Measurements from ENCODE around the gene GMDS. TPM values are rescaled to one million over a fixed set of nuclear protein-coding genes. Genes with fewer than 3 reads are reported as not detected.
A peak's percentile ranks its signal among the peaks of the same experiment; 100 is the strongest.

Gene GMDS
- polyA plus RNA-seq, 1 donor (not counting 4 experiments of a cell fraction or from before 2014, with no cell fraction given): 22.1 TPM

DNA sequence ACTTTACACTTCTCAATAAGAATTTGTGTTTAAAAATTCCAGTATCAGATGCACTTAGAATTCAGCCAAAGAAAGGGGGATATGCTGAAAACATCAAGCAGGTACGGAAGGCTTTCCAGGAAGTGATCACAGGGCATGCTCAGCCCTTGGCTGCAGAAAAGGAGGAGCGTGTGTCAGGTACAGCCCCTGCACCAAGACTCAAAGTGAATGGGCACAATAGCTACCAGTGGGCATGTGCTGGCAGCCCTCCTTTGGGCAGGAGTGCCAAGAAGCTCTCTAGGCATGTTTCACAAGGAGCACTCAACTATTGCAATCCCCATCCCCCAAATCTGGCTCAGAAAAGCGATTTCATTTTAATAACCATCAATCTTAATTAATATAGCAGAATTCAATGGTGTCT is 298.8 kb downstream of the GMDS start:
- Histone ChIP-seq H3K9me1 (ENCODE audit: control insufficient read depth, extremely low read depth, insufficient read depth, low read length) (no peaks in the 10 kb centered on the region), H3K4me1 (ENCODE audit: control insufficient read depth, extremely low read depth, insufficient read depth, low read length) (peaks cover 7% of the 10 kb centered on the region), H3K4me2 (ENCODE audit: control insufficient read depth, extremely low read depth, insufficient read depth, low read depth, low read length) (peak overlapping the region; percentile 61), H3K79me2 (ENCODE audit: control insufficient read depth, insufficient read depth, low read length) (no peaks in the 10 kb centered on the region), H3K4me3 (ENCODE audit: control insufficient read depth in 2 of 3, extremely low read depth in 1 of 3, insufficient read depth in 2 of 3, low read depth in 1 of 3, low read length in 3 of 3) (no peak overlapping the region), H3K36me3 (ENCODE audit: control insufficient read depth in 2 of 2, extremely low read depth in 1 of 2, insufficient read depth in 2 of 2, low read length in 2 of 2) (no peaks in the 10 kb centered on the region), H3K27me3 (ENCODE audit: control insufficient read depth, extremely low read depth, insufficient read depth, low read length) (no peaks in the 10 kb centered on the region), H3K9me3 (ENCODE audit: control insufficient read depth, low read depth, low read length) (no peaks in the 10 kb centered on the region), H4K20me1 (ENCODE audit: control insufficient read depth, extremely low read depth, insufficient read depth, low read length) (no peaks in the 10 kb centered on the region), H3K9ac (ENCODE audit: control insufficient read depth, extremely low read depth, insufficient read depth, low read length) (no peak overlapping the region), H2AFZ (ENCODE audit: control insufficient read depth, low read length) (peak overlapping the region; percentile 84), H3K27ac (ENCODE audit: control insufficient read depth, insufficient read depth, low read length) (peak overlapping the region; percentile 4)
- TF ChIP-seq, protein P1, sequence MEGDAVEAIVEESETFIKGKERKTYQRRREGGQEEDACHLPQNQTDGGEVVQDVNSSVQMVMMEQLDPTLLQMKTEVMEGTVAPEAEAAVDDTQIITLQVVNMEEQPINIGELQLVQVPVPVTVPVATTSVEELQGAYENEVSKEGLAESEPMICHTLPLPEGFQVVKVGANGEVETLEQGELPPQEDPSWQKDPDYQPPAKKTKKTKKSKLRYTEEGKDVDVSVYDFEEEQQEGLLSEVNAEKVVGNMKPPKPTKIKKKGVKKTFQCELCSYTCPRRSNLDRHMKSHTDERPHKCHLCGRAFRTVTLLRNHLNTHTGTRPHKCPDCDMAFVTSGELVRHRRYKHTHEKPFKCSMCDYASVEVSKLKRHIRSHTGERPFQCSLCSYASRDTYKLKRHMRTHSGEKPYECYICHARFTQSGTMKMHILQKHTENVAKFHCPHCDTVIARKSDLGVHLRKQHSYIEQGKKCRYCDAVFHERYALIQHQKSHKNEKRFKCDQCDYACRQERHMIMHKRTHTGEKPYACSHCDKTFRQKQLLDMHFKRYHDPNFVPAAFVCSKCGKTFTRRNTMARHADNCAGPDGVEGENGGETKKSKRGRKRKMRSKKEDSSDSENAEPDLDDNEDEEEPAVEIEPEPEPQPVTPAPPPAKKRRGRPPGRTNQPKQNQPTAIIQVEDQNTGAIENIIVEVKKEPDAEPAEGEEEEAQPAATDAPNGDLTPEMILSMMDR (optimal IDR thresholded peaks at IDR 0.05 in 1 of 3, IDR thresholded peaks at IDR 0.05 in 1 of 3, conservative IDR thresholded peaks at IDR 0.05 in 1 of 3; ENCODE audit: extremely low read depth in 1 of 3, insufficient read depth in 2 of 3, low read length in 3 of 3): no peak
- no peak for TF ChIP-seq EZH2 (IDR thresholded peaks at IDR 0.05; ENCODE audit: low read length)
- FAIRE-seq: peak; percentile 71
- DNase-seq (ENCODE audit: low read depth, low spot score): no peak
- dilution Hi-C loops (cut with MboI; ENCODE audit: extremely low pct_ligation_motif_present, low sequenced_read_pairs): no loop called here

DNA sequence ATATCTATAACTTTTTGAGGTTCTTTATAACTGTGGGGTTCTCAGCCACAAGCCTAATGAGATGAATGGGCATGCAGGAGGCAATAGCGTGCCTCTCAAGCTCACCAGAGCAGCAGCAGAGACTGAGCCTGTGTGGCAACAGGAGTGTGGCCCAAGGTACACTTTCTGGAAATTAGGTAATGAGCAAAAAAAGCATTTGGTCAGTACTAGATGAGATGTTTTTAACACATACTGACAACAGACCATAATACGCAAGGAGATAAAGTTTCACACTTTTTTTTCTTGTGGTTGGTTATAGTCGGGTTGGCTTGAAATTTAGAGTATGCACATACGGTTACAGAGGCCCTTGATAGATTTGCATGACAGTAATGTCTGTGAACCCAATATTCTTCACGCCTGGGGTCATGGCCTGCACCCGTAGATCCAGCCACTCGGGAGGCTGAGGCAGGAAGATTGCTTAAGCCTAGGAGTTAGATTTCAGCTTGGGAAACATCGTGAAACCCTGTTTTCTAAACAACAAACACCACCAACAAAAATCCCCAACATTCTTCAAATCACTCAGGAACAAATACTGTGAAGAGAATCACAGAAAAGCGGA is 300.1 kb downstream of the GMDS start:
- Histone ChIP-seq H3K36me3 (ENCODE audit: control insufficient read depth in 2 of 2, extremely low read depth in 1 of 2, insufficient read depth in 2 of 2, low read length in 2 of 2) (no peaks in the 10 kb centered on the region), H3K9ac (ENCODE audit: control insufficient read depth, extremely low read depth, insufficient read depth, low read length) (no peak overlapping the region), H3K27me3 (ENCODE audit: control insufficient read depth, extremely low read depth, insufficient read depth, low read length) (no peaks in the 10 kb centered on the region), H2AFZ (ENCODE audit: control insufficient read depth, low read length) (no peak overlapping the region), H3K4me1 (ENCODE audit: control insufficient read depth, extremely low read depth, insufficient read depth, low read length) (peaks cover 7% of the 10 kb centered on the region), H3K9me1 (ENCODE audit: control insufficient read depth, extremely low read depth, insufficient read depth, low read length) (no peaks in the 10 kb centered on the region), H3K79me2 (ENCODE audit: control insufficient read depth, insufficient read depth, low read length) (no peaks in the 10 kb centered on the region), H3K9me3 (ENCODE audit: control insufficient read depth, low read depth, low read length) (no peaks in the 10 kb centered on the region), H3K27ac (ENCODE audit: control insufficient read depth, insufficient read depth, low read length) (no peak overlapping the region), H3K4me3 (ENCODE audit: control insufficient read depth in 2 of 3, extremely low read depth in 1 of 3, insufficient read depth in 2 of 3, low read depth in 1 of 3, low read length in 3 of 3) (no peak overlapping the region), H4K20me1 (ENCODE audit: control insufficient read depth, extremely low read depth, insufficient read depth, low read length) (no peaks in the 10 kb centered on the region), H3K4me2 (ENCODE audit: control insufficient read depth, extremely low read depth, insufficient read depth, low read depth, low read length) (no peak overlapping the region)
- dilution Hi-C loops (cut with MboI; ENCODE audit: extremely low pct_ligation_motif_present, low sequenced_read_pairs): no loop called here
- TF ChIP-seq, protein P1 (optimal IDR thresholded peaks at IDR 0.05 in 1 of 3, IDR thresholded peaks at IDR 0.05 in 1 of 3, conservative IDR thresholded peaks at IDR 0.05 in 1 of 3; ENCODE audit: extremely low read depth in 1 of 3, insufficient read depth in 2 of 3, low read length in 3 of 3): no peak
- TF ChIP-seq EZH2 (IDR thresholded peaks at IDR 0.05; ENCODE audit: low read length): no peak
- DNase-seq (ENCODE audit: low read depth, low spot score) (no peak), FAIRE-seq (peak; percentile 13)

All from keratinocyte (primary cell).